Endothelial cell (in vitro differentiated cells): ENCODE data around the gene PPP1R37. TPM values are rescaled to one million over a fixed set of nuclear protein-coding genes. Genes with fewer than 3 reads are reported as not detected.

ENCODE experiments used
- DNase-seq: peaks from one replicate; pipeline ENCODE4 v3.0.0; 2021; ENCODE audit warnings: low spot score
- H3K27ac Mint-ChIP-seq: one replicate; pipeline ENCODE4 v1.8.0; 2021; ENCODE audit warnings: mixed read lengths, inconsistent platforms; ENCODE audit not compliant: unreplicated experiment
- H3K27me3 Mint-ChIP-seq: one replicate; pipeline ENCODE4 v1.8.0; 2021; ENCODE audit warnings: mild to moderate bottlenecking, moderate library complexity, mixed read lengths, inconsistent platforms; ENCODE audit not compliant: unreplicated experiment
- H3K36me3 Mint-ChIP-seq: one replicate; pipeline ENCODE4 v1.8.0; 2021; ENCODE audit warnings: mild to moderate bottlenecking, low read depth, mixed read lengths, inconsistent platforms; ENCODE audit not compliant: unreplicated experiment
- H3K4me1 Mint-ChIP-seq: one replicate; pipeline ENCODE4 v1.8.0; 2021; ENCODE audit warnings: mild to moderate bottlenecking, mixed read lengths, inconsistent platforms; ENCODE audit not compliant: unreplicated experiment
- H3K4me3 Mint-ChIP-seq: one replicate; pipeline ENCODE4 v1.8.0; 2021; ENCODE audit warnings: mild to moderate bottlenecking, mixed read lengths, inconsistent platforms; ENCODE audit not compliant: unreplicated experiment
- H3K9me3 Mint-ChIP-seq: one replicate; pipeline ENCODE4 v1.8.0; 2021; ENCODE audit warnings: mixed read lengths, inconsistent platforms; ENCODE audit not compliant: unreplicated experiment
- CTCF ChIP-seq: fragments of 200-600 bp; sonication (generic); IDR thresholded peaks from one replicate; pipeline ENCODE4 v1.5.0; 2021; ENCODE audit warnings: antibody characterized with exemption; ENCODE audit not compliant: unreplicated experiment
- total RNA-seq: library from RNA; stranded (reverse); fragmentation: NEBNext Ultra II Directional; extraction: Animal tissue kit (Norgen Biotek cat#: 25700); gene quantifications from one replicate; pipeline ENCODE4 v1.2.1, GENCODE V29; 2021; ENCODE audit not compliant: unreplicated experiment

The PPP1R37 gene
- total RNA-seq, 1 donor from 2014 or later = 34.7 TPM

GRCh38 chr19:45178262-45179071 lies 85.5 kb downstream of the PPP1R37 start, which contains the start of gene BLOC1S3:
TSS of gene BLOC1S3 (plus strand) at chr19:45178784. CDS start at chr19:45179297, 513 bp downstream.
- peaks cover 21% of the 10 kb centered on the region for H3K36me3 Mint-ChIP-seq
- H3K4me3 Mint-ChIP-seq = peak within 1 kb of the TSS; percentile 99
- peak; percentile 66 for TF ChIP-seq CTCF
- H3K4me1 Mint-ChIP-seq = peaks cover 44% of the 10 kb centered on the region
- peaks cover 9% of the 10 kb centered on the region for H3K27me3 Mint-ChIP-seq
- peak within 1 kb of the TSS; percentile 94 for H3K27ac Mint-ChIP-seq
- H3K9me3 Mint-ChIP-seq = no peaks in the 10 kb centered on the region
- DNase-seq = peak; percentile 100

GRCh38 chr19:45179072-45179891 lies 86.3 kb downstream of the PPP1R37 start:
- Mint-ChIP-seq H3K27ac (peak overlapping the region; percentile 94), H3K27me3 (peaks cover 9% of the 10 kb centered on the region), H3K36me3 (peaks cover 21% of the 10 kb centered on the region), H3K9me3 (no peaks in the 10 kb centered on the region), H3K4me3 (peak overlapping the region; percentile 99), H3K4me1 (peaks cover 40% of the 10 kb centered on the region)
- DNase-seq = no peak
- TF ChIP-seq CTCF = no peak

GRCh38 chr19:45179892-45180370 lies 87.0 kb downstream of the PPP1R37 start:
- peaks cover 40% of the 10 kb centered on the region for H3K4me1 Mint-ChIP-seq

GRCh38 chr19:45180936-45181335 lies 88.0 kb downstream of the PPP1R37 start:
- Mint-ChIP-seq H3K27ac (peak overlapping the region; percentile 52), H3K27me3 (peaks cover 12% of the 10 kb centered on the region), H3K4me1 (peaks cover 33% of the 10 kb centered on the region), H3K36me3 (peaks cover 17% of the 10 kb centered on the region), H3K4me3 (peak overlapping the region; percentile 85), H3K9me3 (no peaks in the 10 kb centered on the region)
- TF ChIP-seq CTCF = no peak
- DNase-seq = no peak

More at GRCh38 chr19:45179892-45180370, 87.0 kb downstream of the PPP1R37 start:
- peak overlapping the region; percentile 88 for H3K4me3 Mint-ChIP-seq
- DNase-seq = no peak
- H3K36me3 Mint-ChIP-seq = peaks cover 21% of the 10 kb centered on the region
- H3K27ac Mint-ChIP-seq = no peak overlapping the region
- H3K9me3 Mint-ChIP-seq = no peaks in the 10 kb centered on the region
- peaks cover 9% of the 10 kb centered on the region for H3K27me3 Mint-ChIP-seq
- no peak for TF ChIP-seq CTCF
